Measurements from ENCODE around the gene FBN3.

- TF ChIP-seq CTCF (IDR thresholded peaks at IDR 0.05 in 4 of 5, conservative IDR thresholded peaks at IDR 0.05 in 1 of 5) (no peak), POLR2A (IDR thresholded peaks at IDR 0.05) (no peak)
Measured at GRCh38 chr19:8038815-8039214, 110.6 kb downstream of the FBN3 start.

Measured in gastrocnemius medialis (tissue), 4 donors.